Brain microvascular endothelial cell (primary cell): Measurements from ENCODE around the gene PRKRIP1.

ENCODE experiments used
- DNase-seq: peaks from one replicate; pipeline ENCODE4 v3.0.0-alpha.2; 2020
- H3K27ac ChIP-seq: fragments of 250-450 bp; sonication (Bioruptor Pico); 2 replicates; pipeline ENCODE4 v1.5.1; 2020; ENCODE audit warnings: mild to moderate bottlenecking, moderate library complexity
- H3K27me3 ChIP-seq: fragments of 250-450 bp; sonication (Bioruptor Pico); replicated peaks from 2 replicates; pipeline ENCODE4 v1.5.1; 2020; ENCODE audit warnings: mild to moderate bottlenecking
- H3K36me3 ChIP-seq: fragments of 250-450 bp; sonication (Bioruptor Pico); replicated peaks from 2 replicates; pipeline ENCODE4 v1.5.1; 2020; ENCODE audit warnings: mild to moderate bottlenecking
- H3K4me3 ChIP-seq: 2 replicates; pipeline ENCODE4 v1.5.1; 2011; ENCODE audit warnings: low read depth, mild to moderate bottlenecking, control low read depth, low read length, moderate library complexity
- CTCF ChIP-seq: IDR thresholded peaks from 2 replicates; pipeline ENCODE4 v1.5.1; 2011; ENCODE audit warnings: low read depth, mild to moderate bottlenecking, moderate library complexity, low read length, control low read depth, inconsistent platforms; ENCODE audit errors: missing control alignments
- in situ Hi-C: cut with HindIII; loops from 2 replicates; pipeline ENCODE4 v1.10.0; 2017; ENCODE audit warnings: low sequenced_read_pairs, low pct_ligation_motif_present

PRKRIP1 gene

GRCh38 chr7:102392330-102392729 lies 3.8 kb upstream of the PRKRIP1 start:
- TF ChIP-seq CTCF = no peak
- in situ Hi-C loops = loop anchor here (10.0 kb wide), 1 partner anchor 108 kb away; the partner anchor contains the start of gene SH2B2
- H3K4me3 ChIP-seq = no peak overlapping the region
- H3K27ac ChIP-seq = no peak overlapping the region
- DNase-seq = no peak
- no peaks in the 10 kb centered on the region for H3K27me3 ChIP-seq
- H3K36me3 ChIP-seq = peaks cover 9% of the 10 kb centered on the region

GRCh38 chr7:102393467-102393866 lies 2.7 kb upstream of the PRKRIP1 start:
- TF ChIP-seq CTCF = no peak
- no peak for DNase-seq
- Histone ChIP-seq H3K4me3 (no peak overlapping the region), H3K27ac (no peak overlapping the region), H3K36me3 (peaks cover 9% of the 10 kb centered on the region), H3K27me3 (no peaks in the 10 kb centered on the region)
- in situ Hi-C loops = loop anchor here (10.0 kb wide), 1 partner anchor 109 kb away; the partner anchor contains the start of gene SH2B2

- Histone ChIP-seq H3K4me3 (peak overlapping the region; percentile 68), H3K36me3 (peaks cover 19% of the 10 kb centered on the region), H3K27me3 (no peaks in the 10 kb centered on the region), H3K27ac (peak overlapping the region; percentile 64)
- in situ Hi-C loops = loop anchor here (10.0 kb wide), 1 partner anchor 111 kb away; the partner anchor contains the start of gene SH2B2
- TF ChIP-seq CTCF = no peak
- DNase-seq = no peak
Observed at GRCh38 chr7:102395592-102395872, 631 bp upstream of the PRKRIP1 start.

GRCh38 chr7:102396710-102397019 lies 502 bp downstream of the PRKRIP1 start:
- Histone ChIP-seq H3K4me3 (peak overlapping the region; percentile 68), H3K27ac (peak overlapping the region; percentile 64), H3K27me3 (no peaks in the 10 kb centered on the region), H3K36me3 (peaks cover 24% of the 10 kb centered on the region)
- no peak for TF ChIP-seq CTCF
- DNase-seq = no peak
- in situ Hi-C loops = loop anchor here (10.0 kb wide), 1 partner anchor 112 kb away; the partner anchor contains the start of gene SH2B2

GRCh38 chr7:102398543-102398942 lies 2.4 kb downstream of the PRKRIP1 start:
- Histone ChIP-seq H3K27ac (no peak overlapping the region), H3K4me3 (no peak overlapping the region), H3K27me3 (no peaks in the 10 kb centered on the region), H3K36me3 (peaks cover 31% of the 10 kb centered on the region)
- in situ Hi-C loops = loop anchor here (10.0 kb wide), 1 partner anchor 114 kb away; the partner anchor contains the start of gene SH2B2
- TF ChIP-seq CTCF = no peak
- DNase-seq = no peak

GRCh38 chr7:102400360-102400759 lies 4.2 kb downstream of the PRKRIP1 start:
- no peak overlapping the region for H3K27ac ChIP-seq
- peaks cover 45% of the 10 kb centered on the region for H3K36me3 ChIP-seq
- H3K27me3 ChIP-seq = no peaks in the 10 kb centered on the region
- no peak for DNase-seq
- H3K4me3 ChIP-seq = no peak overlapping the region
- in situ Hi-C loops = no loop called here
- TF ChIP-seq CTCF = no peak
